Measurements from ENCODE around the gene MAPK11. TPM values are rescaled to one million over a fixed set of nuclear protein-coding genes. Genes with fewer than 3 reads are reported as not detected.

Gene MAPK11
- total RNA-seq, 1 donor from 2014 or later, result 24.2 TPM

DNA sequence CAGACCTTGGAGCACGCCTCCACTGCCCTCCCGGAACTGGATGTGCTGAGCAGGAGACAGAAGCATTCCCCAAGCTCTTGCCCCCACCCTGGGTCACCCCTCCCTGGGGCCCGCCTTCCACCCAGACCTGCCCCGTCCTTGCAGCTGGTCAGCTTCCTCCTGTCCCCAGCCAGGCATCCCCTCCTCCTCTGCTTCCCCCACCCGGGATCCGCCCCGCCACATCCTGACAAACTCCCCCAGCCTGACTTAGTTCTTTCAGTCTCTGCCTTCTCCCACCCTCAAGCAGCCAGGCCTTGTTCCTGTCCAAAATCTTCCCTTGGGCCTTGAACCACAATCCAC is 38.4 kb upstream of the MAPK11 start:
- DNase-seq (ENCODE audit: low spot score), result no peak

DNA sequence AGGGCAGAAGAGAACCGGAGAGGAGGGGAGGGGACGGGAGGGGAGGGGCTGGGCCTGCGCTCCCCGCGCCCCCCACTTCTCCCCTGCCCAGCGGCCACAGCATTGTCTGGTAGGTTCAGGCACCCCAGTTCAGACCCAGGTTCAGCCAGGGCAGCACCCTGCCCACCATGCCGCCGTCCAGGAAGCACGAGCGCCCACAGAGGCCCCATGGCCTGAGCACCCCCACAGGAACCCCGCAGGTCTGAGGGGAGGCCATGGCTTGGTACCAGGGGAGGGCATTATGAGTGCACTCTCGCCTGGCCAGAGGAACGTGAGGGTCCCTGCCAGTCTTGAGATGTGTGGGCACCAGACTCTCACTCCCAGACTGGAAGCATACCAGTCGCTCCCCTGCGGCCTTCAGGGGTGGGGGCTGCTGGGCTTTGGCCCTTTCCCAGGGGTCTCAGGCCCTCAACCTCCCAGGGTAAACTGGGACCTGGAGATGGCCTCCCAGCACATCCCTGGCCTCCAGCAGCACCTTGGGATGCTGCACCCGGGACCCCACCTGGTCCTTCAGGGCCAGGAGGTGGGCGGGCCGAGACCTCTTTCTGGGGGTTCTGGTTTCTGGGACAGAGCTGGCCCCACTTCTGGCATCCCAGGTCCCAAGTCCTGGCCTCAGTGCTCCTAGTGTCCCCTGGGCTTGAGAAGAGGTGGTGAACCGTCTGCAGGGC is 37.9 kb upstream of the MAPK11 start:
- no peak for DNase-seq (ENCODE audit: low spot score)

DNA sequence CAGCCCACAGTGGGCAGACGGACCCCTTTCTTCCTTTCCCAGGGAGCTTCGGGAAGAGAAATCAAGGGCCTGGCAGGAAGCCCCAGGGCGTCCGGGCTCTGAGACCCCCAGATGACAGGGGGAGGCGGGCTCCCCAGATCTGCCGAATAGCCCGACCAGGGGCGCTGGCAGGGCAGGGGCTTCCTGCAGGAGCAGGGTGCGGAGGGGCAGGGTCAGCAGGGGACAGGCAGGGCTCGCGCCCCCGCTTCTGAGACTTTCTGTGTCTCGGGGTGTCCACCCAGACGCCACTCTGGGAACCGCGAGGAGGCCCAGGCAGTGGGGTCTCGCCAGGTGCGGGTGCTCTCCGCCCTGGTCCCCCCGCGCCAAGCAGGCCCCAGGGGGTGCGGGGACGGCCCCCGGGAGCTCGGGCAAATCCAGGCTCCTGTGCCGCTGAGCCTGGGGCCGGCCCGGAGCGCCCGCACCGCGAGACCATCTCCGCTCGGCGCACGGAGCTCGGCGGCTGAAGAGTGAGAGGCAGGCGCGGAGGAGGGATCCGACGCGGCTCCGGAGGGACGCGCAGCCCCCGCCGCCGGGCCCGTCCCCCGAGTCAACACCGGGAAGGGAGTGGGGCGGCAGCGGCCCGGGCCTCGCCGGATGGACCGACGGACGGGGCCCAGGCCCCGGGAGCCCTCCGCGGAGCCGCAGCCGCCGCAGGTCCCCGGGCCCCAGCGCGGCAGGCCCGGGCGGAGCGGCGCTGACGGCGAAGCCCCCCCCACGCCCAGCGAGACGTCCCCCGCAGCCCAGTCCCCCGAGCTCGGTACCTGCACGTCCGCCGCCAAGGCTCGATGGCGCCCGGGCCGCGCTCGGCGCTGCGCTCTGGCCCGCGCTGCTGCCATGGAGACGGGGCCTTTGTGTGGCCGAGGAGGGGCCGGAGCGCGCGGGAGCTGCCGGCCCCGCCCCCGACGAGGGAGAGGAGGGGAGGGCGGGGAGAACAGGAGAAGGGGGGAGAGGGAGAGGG is 36.9 kb upstream of the MAPK11 start, which contains the start of gene PLXNB2:
TSS of gene PLXNB2 (minus strand) at position 894 of the 997 bp plus-strand sequence. CDS start 17,062 bp downstream, outside the sequence.
- DNase-seq (ENCODE audit: low spot score), result no peak

DNA sequence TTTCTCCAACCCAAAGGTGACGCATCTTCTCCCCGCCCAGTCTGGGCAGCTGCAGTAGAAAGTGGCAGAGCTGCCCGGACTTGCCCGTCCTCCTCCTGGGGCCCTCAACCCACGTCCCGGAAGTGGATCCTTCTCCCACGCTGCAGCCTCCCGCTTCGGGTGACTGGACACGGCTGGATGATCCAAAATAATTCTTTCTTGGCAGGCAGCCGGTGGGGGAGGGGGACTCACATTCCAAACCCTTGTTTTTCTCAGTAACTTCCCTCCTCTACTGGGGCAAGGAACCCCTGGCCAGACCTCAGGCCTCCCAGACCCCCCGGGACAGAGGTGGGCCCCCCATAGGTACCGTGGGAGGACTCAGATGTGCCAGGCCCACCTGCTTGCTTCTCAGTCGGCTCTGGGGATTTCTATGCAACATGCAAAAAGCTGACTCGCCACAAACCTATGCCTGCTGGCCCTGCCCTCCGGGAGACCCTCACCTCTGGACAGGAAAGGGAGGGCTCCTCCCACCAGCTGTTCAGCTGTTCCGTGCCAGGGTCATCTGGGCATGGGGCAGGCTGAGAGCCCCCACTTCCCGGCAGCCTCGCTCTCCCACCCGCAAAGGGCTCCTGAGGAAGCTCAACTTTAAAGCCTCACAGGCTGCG is 35.9 kb upstream of the MAPK11 start:
- no peak for DNase-seq (ENCODE audit: low spot score)

DNA sequence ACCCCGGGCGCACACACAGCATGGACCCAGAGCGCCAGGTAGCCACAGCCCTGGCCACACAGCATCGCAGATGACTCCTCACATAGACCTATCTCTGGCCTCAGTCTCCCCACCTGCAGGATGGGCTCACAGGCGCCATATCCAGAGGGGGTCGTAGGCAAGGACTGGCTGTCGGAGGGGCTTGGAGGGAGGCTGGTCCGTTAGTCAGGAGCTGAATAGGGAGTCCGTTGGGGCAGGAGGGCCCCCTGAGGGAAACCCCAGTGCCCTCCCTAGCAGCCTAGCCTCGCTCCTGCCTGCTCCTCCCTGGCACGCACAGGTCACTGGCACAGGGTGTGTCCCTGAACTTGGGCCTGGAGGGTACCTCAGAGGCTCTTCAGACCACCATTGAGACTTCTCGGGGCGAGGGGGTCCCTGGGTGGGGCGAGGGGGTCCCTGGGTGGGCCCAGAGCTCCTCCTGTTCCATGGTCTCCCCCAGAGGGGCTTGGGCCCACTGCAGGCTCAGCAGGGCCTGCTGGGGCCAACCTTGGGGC is 35.3 kb upstream of the MAPK11 start:
- no peak for DNase-seq (ENCODE audit: low spot score)

DNA sequence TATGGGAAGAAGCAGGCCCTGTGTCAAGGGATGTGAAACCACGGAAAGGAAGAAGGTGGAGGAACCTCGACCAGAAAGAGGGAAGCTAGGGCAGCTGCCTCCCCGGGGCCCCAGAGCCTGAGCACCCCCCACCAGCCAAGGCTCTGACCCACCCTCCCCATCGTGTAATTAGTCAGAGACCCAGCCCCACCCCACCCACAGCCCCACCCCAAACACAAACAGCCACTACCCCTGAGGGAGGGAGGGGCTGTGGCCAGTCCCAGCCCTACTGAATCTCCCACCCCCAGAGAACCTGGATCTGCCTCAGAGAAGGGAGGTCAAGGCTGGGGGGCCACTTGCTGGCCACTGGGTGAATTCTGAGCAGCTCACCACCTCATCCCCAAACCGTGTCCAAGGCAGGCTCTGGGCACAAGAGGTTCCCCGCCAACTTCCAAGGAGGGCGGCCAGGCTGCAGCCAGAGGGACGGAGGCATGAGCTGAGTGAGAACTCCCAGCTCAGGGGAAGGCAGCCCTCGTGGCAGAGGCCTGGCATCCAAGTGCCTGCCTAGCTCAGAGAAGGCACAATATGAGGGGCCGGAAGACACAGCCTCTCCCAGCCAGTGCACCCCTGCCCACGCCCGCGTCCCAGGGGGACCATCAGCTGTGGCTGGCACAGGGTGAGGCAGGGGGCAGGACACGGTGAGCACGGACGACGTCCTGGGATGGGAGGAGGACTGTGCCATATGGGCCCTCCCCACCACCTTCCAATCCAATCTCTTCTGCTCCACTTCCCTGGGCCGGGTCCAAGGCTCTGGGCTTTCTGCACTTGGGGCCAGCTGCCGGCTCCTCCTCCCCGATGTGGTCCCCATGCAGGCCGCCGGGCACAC is 34.6 kb upstream of the MAPK11 start:
- DNase-seq (ENCODE audit: low spot score), result no peak

DNA sequence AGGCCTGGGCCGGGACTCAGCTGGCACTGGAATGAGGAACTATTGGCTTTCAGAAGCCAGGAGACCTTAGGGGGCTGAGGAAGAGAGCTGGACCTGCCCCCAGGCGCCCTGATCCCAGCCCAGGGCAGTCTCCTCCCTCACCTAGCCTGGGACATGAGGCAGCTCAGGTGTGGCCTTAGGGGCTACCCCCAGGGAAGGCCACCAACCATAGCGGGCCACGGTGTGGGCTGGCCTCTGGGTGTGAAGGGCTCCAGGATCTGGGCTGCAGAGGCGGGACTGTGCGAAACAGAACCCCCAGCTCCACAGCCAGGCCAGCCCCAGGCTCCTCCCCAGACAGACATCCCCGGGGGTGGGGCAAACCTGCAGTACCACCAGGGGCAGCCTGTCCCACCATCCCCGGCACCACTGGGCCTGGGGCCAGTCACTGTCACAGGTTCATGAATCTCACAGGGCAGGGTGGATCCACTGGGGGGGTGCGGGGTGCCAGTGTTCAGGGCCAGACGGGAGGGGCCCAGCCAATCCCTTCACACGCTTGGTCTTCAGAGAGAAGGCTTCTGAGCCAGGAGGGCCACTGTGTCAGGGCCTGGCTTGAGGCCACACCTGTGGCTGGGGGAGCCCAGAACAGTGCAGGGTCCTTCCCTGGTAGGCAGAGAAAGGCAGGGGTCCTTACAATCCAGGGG is 33.8 kb upstream of the MAPK11 start:
- DNase-seq (ENCODE audit: low spot score), result no peak

DNA sequence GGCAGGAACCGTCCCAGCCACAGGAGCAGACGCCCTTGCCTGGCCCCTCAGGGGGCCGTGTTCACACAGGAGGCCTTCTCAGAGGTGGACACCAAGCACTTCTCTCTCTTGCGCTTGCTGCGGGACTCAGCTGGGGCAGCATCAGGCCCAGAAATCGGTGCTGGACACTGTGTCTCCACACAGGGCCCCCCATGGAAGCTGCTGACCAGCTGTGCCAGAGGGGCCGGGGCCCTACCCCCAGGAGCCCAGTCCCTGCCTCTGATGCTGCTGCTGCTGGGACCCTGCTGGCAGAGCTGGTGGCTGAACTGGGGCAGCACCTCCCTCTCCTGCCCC is 33.3 kb upstream of the MAPK11 start:
- no peak for DNase-seq (ENCODE audit: low spot score)

DNA sequence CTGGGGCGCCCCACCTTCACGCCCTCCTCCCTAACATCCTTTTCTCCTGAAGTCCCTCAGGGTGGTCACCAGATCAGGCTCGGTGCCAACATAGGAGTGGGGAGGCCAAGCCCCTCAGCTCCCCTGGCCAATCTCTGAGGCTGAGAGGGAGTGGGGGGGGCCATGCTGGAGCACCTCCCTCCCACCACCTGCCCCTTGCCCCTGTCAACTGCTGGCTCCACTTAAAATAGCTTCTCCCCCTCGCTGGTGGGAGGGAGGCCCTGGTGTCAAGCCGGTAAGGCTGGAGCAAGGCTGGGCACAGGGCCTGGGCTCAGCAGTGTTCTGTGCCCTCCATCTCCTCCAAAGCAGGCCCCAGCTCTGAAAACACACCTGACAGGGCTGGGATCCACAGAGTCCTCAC is 32.4 kb upstream of the MAPK11 start:
- DNase-seq (ENCODE audit: low spot score), result no peak

DNA sequence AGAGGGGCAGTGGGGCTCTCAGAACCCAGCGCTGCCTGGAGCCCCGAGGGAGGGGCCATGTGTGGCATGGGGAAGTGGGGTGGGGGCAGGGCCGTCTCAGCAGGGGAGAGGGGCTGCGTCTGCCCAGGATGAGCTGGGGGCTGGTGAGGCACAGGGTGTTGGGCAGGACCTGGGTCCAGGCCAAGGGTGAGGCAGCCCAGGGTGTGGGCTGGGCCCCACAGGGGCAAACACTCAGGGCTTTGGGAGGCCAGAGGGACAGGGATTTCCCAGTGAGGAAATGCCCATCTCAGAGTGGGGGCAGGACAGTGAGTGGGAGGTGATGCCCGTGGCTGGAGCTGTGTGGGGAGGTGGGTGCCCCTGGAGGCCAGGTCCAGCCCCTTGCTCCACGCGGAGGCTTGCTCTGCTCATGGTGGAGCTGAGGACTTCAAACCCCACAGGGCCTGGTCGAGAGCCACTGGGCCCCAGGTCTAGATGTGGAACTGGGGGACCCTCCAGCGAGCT is 31.9 kb upstream of the MAPK11 start:
- no peak for DNase-seq (ENCODE audit: low spot score)

DNA sequence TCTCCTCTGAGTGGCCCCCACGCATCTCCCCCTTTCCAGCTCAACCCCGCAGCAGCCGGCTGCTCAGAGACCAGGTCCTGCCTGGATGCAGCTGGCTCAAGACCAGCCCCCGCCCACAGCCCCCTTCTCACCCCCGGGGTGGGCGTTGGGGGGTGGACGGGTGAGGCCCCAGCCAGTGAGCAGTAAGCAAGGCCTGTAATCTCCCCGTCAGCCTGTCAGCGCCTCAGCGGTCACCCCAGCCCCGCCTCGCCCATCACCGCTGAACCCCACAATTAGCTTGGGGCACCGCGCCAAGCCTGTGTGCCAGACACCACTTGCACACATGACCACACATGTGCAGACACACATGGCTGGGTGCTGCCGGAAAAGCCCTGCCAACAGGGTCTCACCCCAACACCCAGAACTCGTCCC is 31.4 kb upstream of the MAPK11 start:
- DNase-seq (ENCODE audit: low spot score), result no peak

DNA sequence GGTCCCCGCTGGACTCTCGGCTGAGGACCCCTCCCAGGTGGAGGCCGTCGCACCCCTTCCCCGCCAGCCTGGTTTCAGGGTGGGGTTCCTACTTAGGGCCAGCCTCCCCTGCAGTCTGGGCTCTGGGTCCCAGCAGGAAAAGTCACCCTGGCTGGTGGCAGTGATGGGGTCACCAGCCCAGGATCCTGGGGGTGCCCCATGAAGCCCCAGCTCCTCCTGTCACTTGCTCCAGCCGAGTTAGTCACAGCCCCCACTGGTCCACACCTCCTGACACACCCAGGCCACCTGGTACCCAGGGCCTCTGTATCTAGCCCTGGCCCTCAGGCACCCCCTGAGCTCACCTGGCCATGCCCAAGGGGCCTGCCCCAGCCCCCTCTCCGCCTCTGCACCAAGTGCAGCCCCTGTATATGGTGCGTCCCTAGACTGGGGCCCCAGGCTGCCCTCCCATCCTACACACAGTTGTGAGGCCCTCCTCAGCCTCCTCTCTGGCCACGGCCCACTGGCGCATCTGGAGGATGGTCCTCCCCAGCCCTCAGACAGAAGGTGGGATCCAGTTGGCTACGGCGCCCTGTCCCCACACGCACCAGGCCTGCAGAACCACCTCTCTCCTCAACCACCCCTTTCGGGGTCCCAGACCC is 30.6 kb upstream of the MAPK11 start:
- DNase-seq (ENCODE audit: low spot score), result no peak

DNA sequence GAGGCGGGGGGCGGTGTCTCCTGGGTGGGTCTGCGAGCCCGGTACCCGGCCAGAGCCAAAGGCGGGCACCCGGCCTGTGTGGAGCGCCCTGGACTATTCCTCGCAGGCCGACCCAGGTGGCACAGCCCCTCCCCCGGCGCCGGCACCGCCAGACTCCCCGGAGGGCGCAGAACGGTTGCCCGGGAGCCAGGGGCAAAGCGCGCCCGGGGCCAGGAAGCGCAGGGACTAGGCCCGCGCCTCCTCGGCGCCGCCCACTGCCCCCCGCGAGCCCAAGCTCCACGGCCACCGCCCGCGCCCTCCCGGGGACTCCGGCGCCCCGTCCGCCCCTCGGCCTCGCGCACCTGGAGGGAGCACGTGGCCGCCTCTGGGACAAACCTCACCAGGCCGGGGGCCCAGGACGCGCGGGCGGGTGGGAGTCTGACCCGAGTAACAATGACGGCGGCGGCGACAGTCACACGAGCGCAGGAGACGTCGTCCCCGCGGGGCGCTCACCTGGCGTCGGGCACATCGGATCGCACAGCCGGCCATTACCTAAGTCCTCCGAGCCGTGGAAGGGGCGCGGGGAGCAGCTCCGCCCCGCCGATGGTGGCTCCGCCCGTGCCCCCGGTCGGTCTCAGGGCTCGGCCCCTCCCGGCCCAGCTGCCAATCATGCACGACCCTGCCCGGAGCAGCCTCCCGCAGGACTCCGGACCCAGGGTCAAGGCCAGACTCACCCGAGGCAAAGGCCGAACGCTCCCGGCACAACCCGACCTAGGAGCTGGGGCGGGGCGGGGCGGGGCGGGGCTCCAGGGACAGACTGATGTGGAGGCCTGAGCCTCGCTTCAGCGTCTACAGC is 29.8 kb upstream of the MAPK11 start:
- no peak for DNase-seq (ENCODE audit: low spot score)

DNA sequence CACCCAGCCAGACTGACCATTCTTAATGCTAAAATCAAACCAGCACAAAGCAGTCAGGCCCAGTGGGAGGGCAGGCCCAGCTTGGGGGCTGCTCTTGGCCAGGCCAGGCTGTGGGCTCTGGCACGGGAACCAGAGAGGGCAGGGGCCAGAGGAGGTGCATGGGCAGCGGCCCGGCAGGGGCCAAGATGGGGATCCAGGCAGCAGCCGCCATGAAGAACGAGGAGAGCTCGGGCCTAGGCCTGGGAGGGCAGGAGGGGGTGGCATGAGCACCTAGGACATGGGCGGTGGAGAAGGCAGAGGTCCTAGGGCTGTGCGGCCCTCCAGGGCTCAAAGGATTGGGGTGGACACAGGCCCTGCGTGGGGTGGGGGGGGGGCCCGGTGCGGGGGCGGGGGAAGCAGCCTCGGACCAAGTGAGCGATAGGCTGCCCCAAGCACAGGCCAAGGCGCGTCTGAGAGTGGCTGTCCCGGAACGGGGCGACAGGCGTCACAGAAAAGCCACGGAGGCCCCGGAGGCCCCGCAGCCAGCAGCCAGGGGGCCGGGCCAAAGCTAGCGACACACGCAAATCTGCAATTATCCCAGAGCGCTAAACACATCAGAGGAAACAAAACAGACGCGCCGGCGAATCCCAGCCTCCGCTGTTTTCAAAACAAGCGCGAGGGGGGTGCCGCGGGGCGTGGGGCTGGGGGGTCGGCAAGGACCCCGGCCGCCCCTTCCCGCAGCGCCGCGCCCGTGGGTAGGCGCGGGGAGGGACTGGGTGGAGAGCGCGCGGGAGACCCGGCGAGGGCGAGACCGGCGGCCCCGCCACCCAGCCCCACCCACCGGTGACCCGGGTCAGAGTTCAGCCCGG is 29.0 kb upstream of the MAPK11 start:
- DNase-seq (ENCODE audit: low spot score), result no peak

DNA sequence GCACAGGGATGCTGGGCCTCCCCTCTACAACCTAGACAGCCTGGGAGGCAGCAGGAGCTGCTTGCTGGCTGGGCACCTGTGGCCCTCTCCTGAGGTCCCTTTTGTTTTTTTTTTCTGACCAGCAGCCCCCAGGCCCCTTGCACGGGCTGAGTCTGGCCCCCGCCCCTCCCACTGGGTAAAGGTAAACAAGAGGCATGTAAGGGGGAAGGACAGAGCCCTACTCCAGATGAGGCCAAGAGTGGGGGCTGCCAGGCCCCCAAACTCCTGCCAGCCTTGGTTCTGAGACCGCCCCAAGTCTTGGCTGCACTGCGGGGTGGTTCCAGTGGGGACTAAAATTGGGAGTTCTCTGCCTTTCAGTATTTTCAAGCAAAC is 28.1 kb upstream of the MAPK11 start:
- DNase-seq (ENCODE audit: low spot score), result no peak

DNA sequence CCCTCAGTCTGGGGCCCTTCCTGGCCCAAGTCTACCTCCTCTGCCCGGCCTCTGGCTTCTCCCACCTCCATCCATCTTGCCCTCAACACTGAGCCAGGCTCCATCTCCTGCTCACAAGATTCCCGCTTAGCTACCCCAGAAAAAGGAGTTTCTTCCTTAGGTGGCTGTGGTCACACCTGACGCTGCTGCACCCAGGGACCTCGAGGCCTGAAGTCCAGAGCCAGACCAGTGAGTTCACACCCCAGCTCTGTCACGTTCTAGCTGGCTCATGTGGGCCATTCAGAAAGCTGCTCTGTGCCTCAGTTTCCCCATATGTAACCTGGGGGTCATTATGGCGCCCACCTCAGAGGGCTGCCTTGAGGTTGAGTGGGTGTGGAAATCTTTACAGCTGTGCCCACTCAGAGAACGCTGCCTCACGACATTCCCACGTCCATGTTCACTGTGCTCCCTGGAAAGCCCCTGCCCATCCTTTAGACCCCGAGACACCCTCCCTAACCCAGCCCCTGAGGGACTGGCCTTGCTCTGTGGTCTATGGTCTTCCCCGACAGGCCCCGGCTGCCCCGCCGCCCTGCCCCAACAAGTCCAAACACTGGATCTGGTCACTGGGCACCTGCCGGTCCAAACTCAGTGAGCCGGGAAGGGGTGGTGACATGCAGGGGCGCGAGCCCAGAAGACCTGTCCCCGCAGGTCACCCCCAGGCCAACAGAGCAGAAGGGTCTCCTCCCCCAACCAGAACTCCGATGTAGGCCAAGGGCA is 27.5 kb upstream of the MAPK11 start:
- DNase-seq (ENCODE audit: low spot score), result no peak

All from mesenteric fat pad (tissue), 1 donor.